ENCODE measurements around the gene IL1R2. TPM values are rescaled to one million over a fixed set of nuclear protein-coding genes. Genes with fewer than 3 reads are reported as not detected.

Gene IL1R2
- total RNA-seq, 1 experiment from 2014 or later: 4.3 TPM

Other genes with a start within 250 kb of the IL1R2 start
- gene IL1R1, start 150.8 kb downstream of the IL1R2 start, total RNA-seq (2014; rRNA removed; shearing (Covaris generic)): 19.7 and 27.2 TPM in 2 replicates
- gene IL1RL2, start 195.1 kb downstream of the IL1R2 start, total RNA-seq (2014; rRNA removed; shearing (Covaris generic)): 0.39 TPM in 1 of 2 replicates, not detected in the other